GM12892 (cell line): Measurements from ENCODE around the gene GIMD1.
"Not testable (repeated sequence)": the region's sequence is repeated elsewhere in the genome, so short reads cannot be mapped to it uniquely, and the experiment has no call there.

Experiments
- POLR2A ChIP-seq: IDR thresholded peaks from 2 replicates; pipeline ENCODE4 v1.6.1; 2011; ENCODE audit warnings: low read depth, low read length, control low read depth
- POLR2AphosphoS5 ChIP-seq: IDR thresholded peaks from 2 replicates; pipeline ENCODE4 v1.6.1; 2011; ENCODE audit warnings: low read depth, low read length, control low read depth

- not testable (repeated sequence) for TF ChIP-seq POLR2A, POLR2AphosphoS5
Measured at GRCh38 chr4:106408004-106408403, 39.4 kb upstream of the GIMD1 start.
